Measurements from ENCODE around the gene DLGAP1. TPM values are rescaled to one million over a fixed set of nuclear protein-coding genes. Genes with fewer than 3 reads are reported as not detected.

Gene DLGAP1
- polyA plus RNA-seq, 1 donor from 2014 or later, result 4.5 TPM

DNA sequence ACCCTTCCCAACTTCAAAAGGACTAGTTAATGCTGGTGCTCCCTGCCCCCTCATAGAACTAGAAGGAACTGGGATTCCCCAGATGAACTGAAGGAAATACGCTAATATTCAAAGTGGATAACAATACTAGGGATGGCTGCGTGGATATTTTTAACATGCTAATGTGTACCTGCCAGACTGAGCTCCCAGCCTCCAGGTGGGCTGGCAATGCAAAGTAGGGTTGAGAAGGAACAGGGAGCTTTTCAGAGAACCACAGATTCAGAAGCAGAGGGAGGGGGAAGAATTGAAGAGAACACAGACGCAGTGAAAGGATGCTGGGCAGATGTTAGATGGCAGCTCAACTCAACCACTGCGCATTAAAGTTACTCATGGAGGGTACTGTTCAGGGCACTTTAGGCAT is 650.8 kb downstream of the DLGAP1 start:
- H3K9ac ChIP-seq (ENCODE audit: low read length), result no peak overlapping the region
- H2AFZ ChIP-seq (ENCODE audit: low read depth, low read length), result no peak overlapping the region
- H3K36me3 ChIP-seq (ENCODE audit: insufficient read depth, low read length), result no peaks in the 10 kb centered on the region
- no peaks in the 10 kb centered on the region for H3K27me3 ChIP-seq (ENCODE audit: insufficient read depth, low read depth, low read length)
- no peak overlapping the region for H3K4me3 ChIP-seq (ENCODE audit: low read length)
- no peaks in the 10 kb centered on the region for H3K79me2 ChIP-seq (replicated peaks; ENCODE audit: insufficient read depth, low read length)
- TF ChIP-seq, protein P1, sequence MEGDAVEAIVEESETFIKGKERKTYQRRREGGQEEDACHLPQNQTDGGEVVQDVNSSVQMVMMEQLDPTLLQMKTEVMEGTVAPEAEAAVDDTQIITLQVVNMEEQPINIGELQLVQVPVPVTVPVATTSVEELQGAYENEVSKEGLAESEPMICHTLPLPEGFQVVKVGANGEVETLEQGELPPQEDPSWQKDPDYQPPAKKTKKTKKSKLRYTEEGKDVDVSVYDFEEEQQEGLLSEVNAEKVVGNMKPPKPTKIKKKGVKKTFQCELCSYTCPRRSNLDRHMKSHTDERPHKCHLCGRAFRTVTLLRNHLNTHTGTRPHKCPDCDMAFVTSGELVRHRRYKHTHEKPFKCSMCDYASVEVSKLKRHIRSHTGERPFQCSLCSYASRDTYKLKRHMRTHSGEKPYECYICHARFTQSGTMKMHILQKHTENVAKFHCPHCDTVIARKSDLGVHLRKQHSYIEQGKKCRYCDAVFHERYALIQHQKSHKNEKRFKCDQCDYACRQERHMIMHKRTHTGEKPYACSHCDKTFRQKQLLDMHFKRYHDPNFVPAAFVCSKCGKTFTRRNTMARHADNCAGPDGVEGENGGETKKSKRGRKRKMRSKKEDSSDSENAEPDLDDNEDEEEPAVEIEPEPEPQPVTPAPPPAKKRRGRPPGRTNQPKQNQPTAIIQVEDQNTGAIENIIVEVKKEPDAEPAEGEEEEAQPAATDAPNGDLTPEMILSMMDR (IDR thresholded peaks at IDR 0.05; ENCODE audit: poor library complexity, severe bottlenecking), result no peak
- TF ChIP-seq EP300 (conservative IDR thresholded peaks at IDR 0.05; ENCODE audit: poor library complexity, severe bottlenecking) (no peak), RAD21 (conservative IDR thresholded peaks at IDR 0.05) (no peak), EZH2 (IDR thresholded peaks at IDR 0.05; ENCODE audit: borderline replicate concordance, insufficient read depth, low read length, poor library complexity, severe bottlenecking) (no peak), TAF1 (IDR thresholded peaks at IDR 0.05; ENCODE audit: low read depth) (no peak), POLR2AphosphoS5 (IDR thresholded peaks at IDR 0.05) (no peak), MXI1 (conservative IDR thresholded peaks at IDR 0.05; ENCODE audit: poor library complexity, severe bottlenecking) (no peak), SMC3 (conservative IDR thresholded peaks at IDR 0.05; ENCODE audit: poor library complexity) (no peak)
- TF ChIP-seq, protein P2, sequence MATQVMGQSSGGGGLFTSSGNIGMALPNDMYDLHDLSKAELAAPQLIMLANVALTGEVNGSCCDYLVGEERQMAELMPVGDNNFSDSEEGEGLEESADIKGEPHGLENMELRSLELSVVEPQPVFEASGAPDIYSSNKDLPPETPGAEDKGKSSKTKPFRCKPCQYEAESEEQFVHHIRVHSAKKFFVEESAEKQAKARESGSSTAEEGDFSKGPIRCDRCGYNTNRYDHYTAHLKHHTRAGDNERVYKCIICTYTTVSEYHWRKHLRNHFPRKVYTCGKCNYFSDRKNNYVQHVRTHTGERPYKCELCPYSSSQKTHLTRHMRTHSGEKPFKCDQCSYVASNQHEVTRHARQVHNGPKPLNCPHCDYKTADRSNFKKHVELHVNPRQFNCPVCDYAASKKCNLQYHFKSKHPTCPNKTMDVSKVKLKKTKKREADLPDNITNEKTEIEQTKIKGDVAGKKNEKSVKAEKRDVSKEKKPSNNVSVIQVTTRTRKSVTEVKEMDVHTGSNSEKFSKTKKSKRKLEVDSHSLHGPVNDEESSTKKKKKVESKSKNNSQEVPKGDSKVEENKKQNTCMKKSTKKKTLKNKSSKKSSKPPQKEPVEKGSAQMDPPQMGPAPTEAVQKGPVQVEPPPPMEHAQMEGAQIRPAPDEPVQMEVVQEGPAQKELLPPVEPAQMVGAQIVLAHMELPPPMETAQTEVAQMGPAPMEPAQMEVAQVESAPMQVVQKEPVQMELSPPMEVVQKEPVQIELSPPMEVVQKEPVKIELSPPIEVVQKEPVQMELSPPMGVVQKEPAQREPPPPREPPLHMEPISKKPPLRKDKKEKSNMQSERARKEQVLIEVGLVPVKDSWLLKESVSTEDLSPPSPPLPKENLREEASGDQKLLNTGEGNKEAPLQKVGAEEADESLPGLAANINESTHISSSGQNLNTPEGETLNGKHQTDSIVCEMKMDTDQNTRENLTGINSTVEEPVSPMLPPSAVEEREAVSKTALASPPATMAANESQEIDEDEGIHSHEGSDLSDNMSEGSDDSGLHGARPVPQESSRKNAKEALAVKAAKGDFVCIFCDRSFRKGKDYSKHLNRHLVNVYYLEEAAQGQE (IDR thresholded peaks at IDR 0.05; ENCODE audit: borderline replicate concordance), result no peak
- no peaks in the 10 kb centered on the region for H3K9me2 ChIP-seq (ENCODE audit: insufficient read depth, low read length)
- no peaks in the 10 kb centered on the region for H3K9me3 ChIP-seq (ENCODE audit: low read length)
- no peaks in the 10 kb centered on the region for H4K20me1 ChIP-seq (ENCODE audit: insufficient read depth)
- no peak overlapping the region for H3K4me2 ChIP-seq (ENCODE audit: low read length)
- no peak overlapping the region for H3K27ac ChIP-seq (ENCODE audit: low read length)
- no peaks in the 10 kb centered on the region for H3F3A ChIP-seq (ENCODE audit: insufficient read depth, low read length, poor library complexity, severe bottlenecking)

DNA sequence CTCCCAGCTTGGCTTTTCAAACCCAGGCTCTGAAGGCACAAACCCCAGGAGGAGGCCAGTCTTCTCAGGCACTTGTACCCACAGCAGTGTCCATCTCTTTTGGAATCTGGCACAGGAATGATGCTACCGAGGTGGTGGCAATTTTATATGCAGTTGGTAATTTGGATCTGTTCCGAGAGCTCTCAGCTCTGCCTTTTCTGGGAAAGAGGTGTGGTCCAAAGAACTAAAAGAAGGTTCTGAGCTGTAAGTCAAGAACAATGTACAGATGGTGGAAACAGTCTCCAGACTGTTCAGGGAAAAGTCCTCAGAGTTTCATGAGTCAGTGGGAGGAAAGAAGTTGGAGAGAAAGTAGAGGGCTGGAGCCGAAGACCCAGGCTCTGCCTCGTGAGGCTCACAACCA is 651.8 kb downstream of the DLGAP1 start:
- no peak overlapping the region for H3K4me3 ChIP-seq (ENCODE audit: low read length)
- no peaks in the 10 kb centered on the region for H3K36me3 ChIP-seq (ENCODE audit: insufficient read depth, low read length)
- no peaks in the 10 kb centered on the region for H3K9me3 ChIP-seq (ENCODE audit: low read length)
- no peak overlapping the region for H3K27ac ChIP-seq (ENCODE audit: low read length)
- no peak overlapping the region for H3K9ac ChIP-seq (ENCODE audit: low read length)
- no peak overlapping the region for H3K4me2 ChIP-seq (ENCODE audit: low read length)
- H2AFZ ChIP-seq (ENCODE audit: low read depth, low read length), result no peak overlapping the region
- H3K27me3 ChIP-seq (ENCODE audit: insufficient read depth, low read depth, low read length), result no peaks in the 10 kb centered on the region
- no peaks in the 10 kb centered on the region for H3K79me2 ChIP-seq (replicated peaks; ENCODE audit: insufficient read depth, low read length)
- H3K9me2 ChIP-seq (ENCODE audit: insufficient read depth, low read length), result no peaks in the 10 kb centered on the region
- H3F3A ChIP-seq (ENCODE audit: insufficient read depth, low read length, poor library complexity, severe bottlenecking), result no peaks in the 10 kb centered on the region
- H4K20me1 ChIP-seq (ENCODE audit: insufficient read depth), result no peaks in the 10 kb centered on the region
- TF ChIP-seq EP300 (conservative IDR thresholded peaks at IDR 0.05; ENCODE audit: poor library complexity, severe bottlenecking), result no peak
- TF ChIP-seq POLR2AphosphoS5 (IDR thresholded peaks at IDR 0.05), result no peak
- TF ChIP-seq EZH2 (IDR thresholded peaks at IDR 0.05; ENCODE audit: borderline replicate concordance, insufficient read depth, low read length, poor library complexity, severe bottlenecking), result no peak
- no peak for TF ChIP-seq SMC3 (conservative IDR thresholded peaks at IDR 0.05; ENCODE audit: poor library complexity)
- TF ChIP-seq, protein P2 (IDR thresholded peaks at IDR 0.05; ENCODE audit: borderline replicate concordance), result no peak
- TF ChIP-seq TAF1 (IDR thresholded peaks at IDR 0.05; ENCODE audit: low read depth), result no peak
- TF ChIP-seq MXI1 (conservative IDR thresholded peaks at IDR 0.05; ENCODE audit: poor library complexity, severe bottlenecking), result no peak
- TF ChIP-seq, protein P1 (IDR thresholded peaks at IDR 0.05; ENCODE audit: poor library complexity, severe bottlenecking), result no peak
- TF ChIP-seq RAD21 (conservative IDR thresholded peaks at IDR 0.05), result no peak

Measured in neural cell (in vitro differentiated cells).